VCaP (cell line): ENCODE results near the gene KIF5B.
"Not testable (repeated sequence)": the region's sequence is repeated elsewhere in the genome, so short reads cannot be mapped to it uniquely, and the experiment has no call there.

Experiments used
- H3K27ac ChIP-seq: fragments of 450-650 bp; 2 replicates; pipeline ENCODE4 v1.5.1; 2017
- CTCF ChIP-seq: fragments of 450-650 bp; conservative IDR thresholded peaks from 2 replicates; pipeline ENCODE4 v1.5.1; 2017; ENCODE audit warnings: mild to moderate bottlenecking, moderate library complexity

The KIF5B gene

GRCh38 chr10:31982111-31982510, 74.1 kb downstream of the KIF5B start:
- TF ChIP-seq CTCF: no peak
- no peak overlapping the region for H3K27ac ChIP-seq

GRCh38 chr10:31980471-31980870, 75.8 kb downstream of the KIF5B start:
- no peak for TF ChIP-seq CTCF
- no peak overlapping the region for H3K27ac ChIP-seq

GRCh38 chr10:31979071-31979470, 77.2 kb downstream of the KIF5B start:
- not testable (repeated sequence) for H3K27ac ChIP-seq

GRCh38 chr10:31978156-31978483, 78.1 kb downstream of the KIF5B start:
- no peak for TF ChIP-seq CTCF
- no peak overlapping the region for H3K27ac ChIP-seq

- no peak for TF ChIP-seq CTCF
Observed at GRCh38 chr10:31977440-31978155, 78.6 kb downstream of the KIF5B start.

GRCh38 chr10:31975157-31975765, 81.0 kb downstream of the KIF5B start:
- H3K27ac ChIP-seq: no peak overlapping the region
- TF ChIP-seq CTCF: no peak

More at GRCh38 chr10:31977440-31978155, 78.6 kb downstream of the KIF5B start:
- no peak overlapping the region for H3K27ac ChIP-seq

- TF ChIP-seq CTCF: no peak
- H3K27ac ChIP-seq: no peak overlapping the region
Observed at GRCh38 chr10:31974434-31975124, 81.6 kb downstream of the KIF5B start.
